H1 (cell line): ENCODE results near the gene NIN. TPM values are rescaled to one million over a fixed set of nuclear protein-coding genes. Genes with fewer than 3 reads are reported as not detected.

Experiments
- ATF2 ChIP-seq: IDR thresholded peaks from 2 replicates; pipeline ENCODE4 v1.6.1; 2012; ENCODE audit warnings: low read length, inconsistent platforms
- MAFK ChIP-seq: IDR thresholded peaks from 2 replicates; pipeline ENCODE4 v1.6.1; 2012; ENCODE audit warnings: low read depth, mild to moderate bottlenecking, improper control_type of control experiment, low read length
- MAX ChIP-seq: IDR thresholded peaks from 2 replicates; pipeline ENCODE4 v1.6.1; 2012; ENCODE audit warnings: inconsistent platforms
- polyA plus RNA-seq, 7 experiments: library from polyadenylated mRNA; depleted of rRNA in 3 of 7; stranded (reverse) in 5 of 7; unstranded in 2 of 7; fragments of >200 nt in 5 of 7; fragments of 200-250 nt in 2 of 7; gene quantifications; 1 replicate in 5 of 7; 2 replicates in 1 of 7; 4 replicates in 1 of 7; pipeline versions ENCODE4 v1.2.1 to v1.2.3, GENCODE V29; 2011 to 2013; ENCODE audit warnings: missing spikeins in 2 of 7, mixed read lengths in 2 of 7
- total RNA-seq: library from RNA; stranded (reverse); fragmentation: NEBNext Ultra II Directional; extraction: Animal tissue kit (Norgen Biotek cat#: 25700); gene quantifications from 2 replicates; pipeline ENCODE4 v1.2.1, GENCODE V29; 2021

Gene NIN
- total and polyA plus RNA-seq, 2 of the 8 experiments (the other 6 are each of a cell fraction or from before 2014, with no cell fraction given) = 3.2 to 21.3 TPM

DNA sequence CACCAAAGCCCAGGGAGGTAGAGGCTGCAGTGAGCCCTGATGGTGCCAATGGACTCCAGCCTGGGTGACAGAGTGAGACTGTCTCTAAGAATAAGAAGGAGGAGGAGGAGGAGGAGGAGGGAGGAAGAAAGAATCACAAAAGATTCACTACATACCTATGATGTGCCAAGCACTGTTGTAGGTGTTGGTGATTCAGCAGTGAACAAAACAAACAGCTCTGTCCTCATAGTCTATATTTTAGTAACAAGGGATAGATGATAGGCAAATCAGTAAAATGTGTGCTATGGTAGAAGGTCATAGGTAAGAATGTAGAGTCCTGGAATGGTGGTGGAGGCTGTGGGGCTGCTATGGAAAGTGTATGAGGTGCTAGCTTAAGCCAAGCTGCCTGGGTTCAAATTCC is 22.9 kb upstream of the NIN start (continued):
- TF ChIP-seq ATF2 (no peak), MAFK (no peak), MAX (no peak)
